A549 treated with DMSO at 1 μM for 4 hours (cell line): ENCODE measurements around the gene TAS2R5. TPM values are rescaled to one million over a fixed set of nuclear protein-coding genes. Genes with fewer than 3 reads are reported as not detected.

Experiments
- total RNA-seq: library from RNA; stranded (reverse); fragments of 200-300 nt; extraction: Qiagen RNA extraction; gene quantifications from 5 replicates; pipeline ENCODE4 v1.2.3, GENCODE V29; 2022; ENCODE audit warnings: low read depth

The TAS2R5 gene, protein sequence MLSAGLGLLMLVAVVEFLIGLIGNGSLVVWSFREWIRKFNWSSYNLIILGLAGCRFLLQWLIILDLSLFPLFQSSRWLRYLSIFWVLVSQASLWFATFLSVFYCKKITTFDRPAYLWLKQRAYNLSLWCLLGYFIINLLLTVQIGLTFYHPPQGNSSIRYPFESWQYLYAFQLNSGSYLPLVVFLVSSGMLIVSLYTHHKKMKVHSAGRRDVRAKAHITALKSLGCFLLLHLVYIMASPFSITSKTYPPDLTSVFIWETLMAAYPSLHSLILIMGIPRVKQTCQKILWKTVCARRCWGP
- 0.37 to 0.81 TPM (median 0.46 TPM) in 4 of 5 replicates, not detected in the other for total RNA-seq

DNA sequence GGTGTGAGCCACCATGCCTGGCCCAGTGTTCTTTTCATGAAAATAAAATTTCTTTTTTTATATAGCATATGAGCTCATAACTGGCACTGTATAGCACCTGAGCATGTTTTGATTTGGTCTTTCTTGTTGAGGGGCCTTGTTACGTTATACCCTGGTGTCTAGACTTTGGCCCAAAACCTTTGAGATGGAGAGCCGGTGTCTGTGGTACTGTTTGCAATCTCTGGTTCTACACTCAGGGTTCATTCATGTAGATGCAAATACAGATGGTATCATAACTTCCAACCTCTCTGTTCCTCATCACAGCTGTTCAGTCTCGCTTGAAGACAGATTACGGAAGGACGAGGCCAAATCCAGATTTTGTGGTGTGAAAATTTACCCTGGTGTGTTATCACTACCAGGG, at the start of gene TAS2R5:
Gene TAS2R5, plus strand, starts transcription at position 301 of the 400 bp plus-strand sequence. CDS start 145 bp downstream, outside the sequence.

DNA sequence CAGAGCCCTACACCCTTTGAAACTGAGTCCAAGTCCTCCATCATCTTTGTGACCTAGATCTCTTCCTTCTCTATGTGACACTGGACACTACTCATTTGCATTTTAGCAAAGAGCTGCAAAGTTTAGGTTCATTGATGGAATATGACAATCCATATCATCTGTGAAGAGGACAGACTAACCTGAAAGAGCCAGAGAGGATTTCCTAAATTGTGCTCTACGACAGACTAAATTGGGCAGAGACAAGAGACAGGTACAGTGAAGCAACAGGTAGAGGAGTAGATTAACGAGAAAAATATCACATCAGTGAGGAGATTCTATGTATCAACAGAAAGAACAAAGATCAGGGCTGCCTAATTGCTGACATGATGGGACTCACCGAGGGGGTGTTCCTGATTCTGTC, 26.2 kb upstream of the TAS2R5 start, which contains the start of gene TAS2R3:
Gene TAS2R3, plus strand, starts transcription at position 301 of the 400 bp plus-strand sequence. Its CDS starts 62 bp downstream, at position 363.

DNA sequence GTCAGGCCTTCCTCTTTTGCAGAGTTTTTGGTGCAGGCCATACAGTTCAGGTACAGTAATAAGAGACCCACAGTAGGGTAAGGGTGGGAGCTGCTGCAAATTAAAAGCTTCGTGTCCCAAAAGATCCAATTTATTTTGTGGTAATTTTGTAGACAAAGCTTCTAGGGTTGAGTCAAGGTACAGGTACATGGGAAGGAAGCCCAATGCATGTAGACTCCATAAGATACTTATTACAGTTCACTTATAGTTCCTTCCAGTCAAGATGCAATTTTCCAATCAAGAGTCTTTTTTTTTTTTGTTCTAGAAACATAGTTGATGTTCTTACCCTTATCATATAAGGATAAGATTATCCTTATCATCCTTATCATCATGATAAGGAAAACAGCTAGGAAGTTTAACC, 13.6 kb upstream of the TAS2R5 start, which contains the start of gene TAS2R4:
Gene TAS2R4, plus strand, starts transcription at position 301 of the 400 bp plus-strand sequence. CDS start 1,815 bp downstream, outside the sequence.

Other genes with a start within 250 kb of the TAS2R5 start
- 26.8 to 30.7 TPM (median 29.8 TPM) in 5 replicates for gene AGK, start 238.8 kb upstream of the TAS2R5 start, total RNA-seq
- gene DENND11, start 88.1 kb upstream of the TAS2R5 start, total RNA-seq = 6.4 to 8.4 TPM (median 7.7 TPM) in 5 replicates
- not detected in 5 replicates for gene WEE2, start 81.9 kb upstream of the TAS2R5 start, total RNA-seq
- 282 to 332 TPM (median 295 TPM) in 5 replicates for gene SSBP1, start 51.9 kb upstream of the TAS2R5 start, total RNA-seq
- 0.07 TPM in 1 of 5 replicates, not detected in the others for gene TAS2R3, start 26.1 kb upstream of the TAS2R5 start, total RNA-seq
- gene TAS2R4, start 13.5 kb upstream of the TAS2R5 start, total RNA-seq = 0.12 to 0.33 TPM (median 0.13 TPM) in 5 replicates
- gene PRSS37, start 51.3 kb downstream of the TAS2R5 start, total RNA-seq = not detected in 5 replicates
- gene OR9A4, start 126.2 kb downstream of the TAS2R5 start, total RNA-seq = not detected in 5 replicates
- gene CLEC5A, start 156.8 kb downstream of the TAS2R5 start, total RNA-seq = not detected in 5 replicates
- not detected in 5 replicates for gene TAS2R38, start 183.6 kb downstream of the TAS2R5 start, total RNA-seq
- 0.32 to 0.44 TPM (median 0.40 TPM) in 5 replicates for gene MGAM, start 205.7 kb downstream of the TAS2R5 start, total RNA-seq